GM12801 (cell line): ENCODE results near the gene SUFU.

Experiments
- TF ChIP-seq, protein P1 (sequence below): IDR thresholded peaks from one replicate; pipeline ENCODE4 v1.5.1; 2011; ENCODE audit warnings: control low read depth; ENCODE audit not compliant: insufficient read length; ENCODE audit errors: extremely low read depth

SUFU gene

DNA sequence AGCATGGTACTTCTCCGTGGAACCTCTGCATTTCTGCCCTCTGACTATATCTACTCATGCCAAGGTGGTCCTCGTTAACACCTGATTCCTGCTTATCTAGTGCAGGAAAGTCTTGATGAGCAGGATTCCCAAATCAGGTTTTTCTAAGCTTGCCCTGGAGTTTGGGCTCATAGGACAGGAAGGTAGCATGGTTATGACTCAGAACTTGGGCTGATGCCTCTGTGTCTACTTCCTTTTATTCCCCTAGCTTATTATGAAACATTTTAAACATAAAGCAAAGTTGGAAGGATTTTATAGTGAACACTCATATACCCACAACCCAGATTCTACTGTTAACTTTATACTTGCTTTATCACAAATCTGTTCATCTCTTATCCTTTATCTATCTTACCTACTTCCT, 5.6 kb downstream of the SUFU start:
- TF ChIP-seq, protein P1, sequence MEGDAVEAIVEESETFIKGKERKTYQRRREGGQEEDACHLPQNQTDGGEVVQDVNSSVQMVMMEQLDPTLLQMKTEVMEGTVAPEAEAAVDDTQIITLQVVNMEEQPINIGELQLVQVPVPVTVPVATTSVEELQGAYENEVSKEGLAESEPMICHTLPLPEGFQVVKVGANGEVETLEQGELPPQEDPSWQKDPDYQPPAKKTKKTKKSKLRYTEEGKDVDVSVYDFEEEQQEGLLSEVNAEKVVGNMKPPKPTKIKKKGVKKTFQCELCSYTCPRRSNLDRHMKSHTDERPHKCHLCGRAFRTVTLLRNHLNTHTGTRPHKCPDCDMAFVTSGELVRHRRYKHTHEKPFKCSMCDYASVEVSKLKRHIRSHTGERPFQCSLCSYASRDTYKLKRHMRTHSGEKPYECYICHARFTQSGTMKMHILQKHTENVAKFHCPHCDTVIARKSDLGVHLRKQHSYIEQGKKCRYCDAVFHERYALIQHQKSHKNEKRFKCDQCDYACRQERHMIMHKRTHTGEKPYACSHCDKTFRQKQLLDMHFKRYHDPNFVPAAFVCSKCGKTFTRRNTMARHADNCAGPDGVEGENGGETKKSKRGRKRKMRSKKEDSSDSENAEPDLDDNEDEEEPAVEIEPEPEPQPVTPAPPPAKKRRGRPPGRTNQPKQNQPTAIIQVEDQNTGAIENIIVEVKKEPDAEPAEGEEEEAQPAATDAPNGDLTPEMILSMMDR: no peak

DNA sequence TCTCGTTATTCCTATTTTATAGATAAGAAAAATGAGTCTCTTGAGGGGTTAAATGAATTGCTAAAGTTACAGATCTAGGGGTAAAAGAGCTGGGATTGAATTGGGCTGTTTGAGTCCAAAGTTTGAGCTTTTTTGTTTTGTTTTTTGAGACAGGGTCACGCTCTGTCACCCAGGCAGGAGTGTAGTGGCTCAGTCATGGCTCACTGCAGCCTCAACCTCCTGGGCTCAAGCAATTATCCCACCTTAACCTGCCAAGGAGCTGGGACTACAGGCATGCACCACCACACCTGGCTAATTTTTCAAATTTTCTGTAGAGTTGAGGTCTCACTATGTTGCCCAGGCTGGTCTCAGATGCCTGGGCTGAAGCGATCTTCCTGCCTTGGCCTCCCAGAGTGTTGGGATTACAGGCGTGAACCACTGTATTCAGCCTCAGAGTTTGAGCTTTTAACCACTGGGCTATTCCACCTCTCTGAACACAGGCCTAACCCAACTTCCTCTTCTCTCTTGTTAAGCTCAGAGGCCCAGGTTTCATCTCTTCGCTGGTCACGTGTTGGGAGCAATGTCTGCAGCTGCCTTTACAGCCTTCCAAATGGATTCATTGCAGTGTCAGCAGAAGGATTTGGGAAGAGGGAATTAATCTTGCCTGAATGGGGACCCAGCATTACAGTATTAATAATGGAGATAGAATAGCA, 8.0 kb downstream of the SUFU start:
- TF ChIP-seq, protein P1: no peak

DNA sequence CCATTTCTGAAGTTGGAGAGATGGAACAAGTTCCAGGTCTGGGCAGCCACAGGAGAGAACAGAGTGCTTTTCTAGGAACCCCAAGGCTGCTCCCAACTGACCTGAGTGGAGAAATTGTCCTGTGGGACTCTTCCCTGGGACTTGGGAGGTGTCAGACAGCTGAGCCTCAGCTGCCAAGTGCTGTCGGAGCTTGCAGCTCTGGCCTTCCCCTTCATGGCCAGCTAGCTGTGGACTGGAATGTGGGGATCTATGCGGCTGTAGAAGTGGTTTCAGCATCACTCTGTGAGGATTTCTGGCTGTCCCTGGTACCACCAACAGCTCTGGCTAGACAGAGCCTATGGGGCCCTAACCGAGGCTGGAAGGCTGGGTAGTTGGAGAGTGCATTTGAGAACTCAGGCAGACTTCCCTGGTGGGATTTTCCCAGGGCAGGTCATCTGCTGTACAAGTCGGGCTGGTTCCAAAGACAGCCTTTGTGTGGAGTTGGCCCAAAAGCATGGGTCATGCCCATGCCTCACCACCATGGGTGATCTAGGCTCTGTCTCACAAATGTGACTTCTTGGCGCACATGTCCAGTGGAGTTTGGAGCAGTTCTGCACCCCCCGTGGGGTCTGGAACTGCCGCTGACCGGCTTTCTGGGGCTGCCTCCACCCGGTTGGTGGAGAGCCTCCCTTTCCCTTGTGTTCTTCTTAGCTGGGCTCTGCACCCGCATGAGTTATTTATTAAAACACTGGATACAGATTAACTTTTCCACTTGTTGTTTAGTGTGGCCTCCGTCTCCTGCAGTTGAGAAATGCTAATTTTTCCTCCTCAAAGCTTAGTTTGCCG, 10.9 kb downstream of the SUFU start:
- TF ChIP-seq, protein P1: no peak

DNA sequence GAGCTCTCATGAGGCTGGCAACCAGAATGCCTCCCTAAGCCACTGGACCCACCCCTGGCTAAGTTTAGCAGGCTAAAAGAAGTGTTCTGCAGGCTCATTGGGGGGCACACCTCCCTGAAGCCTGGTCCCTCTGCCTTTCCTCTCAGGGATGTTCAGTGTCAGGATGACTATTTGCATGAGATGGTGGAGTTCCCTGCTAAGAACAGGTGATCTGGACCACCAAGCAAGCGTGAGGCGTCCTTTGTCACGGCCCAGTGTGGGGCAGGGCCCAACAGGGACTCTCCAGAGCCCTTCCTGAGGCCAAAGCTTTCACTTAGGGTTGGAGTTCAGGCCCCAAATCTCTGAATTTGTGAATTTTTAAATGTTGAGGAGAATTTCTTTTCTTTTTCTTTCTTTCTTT, 12.0 kb downstream of the SUFU start:
- TF ChIP-seq, protein P1: no peak

DNA sequence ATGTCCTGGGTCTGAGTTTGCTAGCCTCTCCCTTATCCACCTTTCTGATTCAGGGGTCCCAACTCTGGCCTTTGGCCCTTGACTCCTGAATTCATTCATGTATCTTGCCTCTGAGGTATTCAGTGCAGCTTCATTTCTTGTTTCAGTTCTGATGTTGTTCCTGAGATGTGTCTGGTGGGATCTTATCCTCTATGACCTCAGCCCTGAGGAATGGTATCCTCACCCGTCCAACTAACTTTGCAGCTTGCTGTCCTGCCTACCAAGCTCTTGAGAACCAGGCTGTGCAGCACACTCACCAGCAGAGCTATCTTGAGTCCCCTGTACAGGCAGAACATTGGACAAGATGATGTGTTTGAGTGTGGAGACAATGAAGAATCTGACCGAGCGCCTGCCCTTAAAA, 13.8 kb downstream of the SUFU start:
- TF ChIP-seq, protein P1: no peak

DNA sequence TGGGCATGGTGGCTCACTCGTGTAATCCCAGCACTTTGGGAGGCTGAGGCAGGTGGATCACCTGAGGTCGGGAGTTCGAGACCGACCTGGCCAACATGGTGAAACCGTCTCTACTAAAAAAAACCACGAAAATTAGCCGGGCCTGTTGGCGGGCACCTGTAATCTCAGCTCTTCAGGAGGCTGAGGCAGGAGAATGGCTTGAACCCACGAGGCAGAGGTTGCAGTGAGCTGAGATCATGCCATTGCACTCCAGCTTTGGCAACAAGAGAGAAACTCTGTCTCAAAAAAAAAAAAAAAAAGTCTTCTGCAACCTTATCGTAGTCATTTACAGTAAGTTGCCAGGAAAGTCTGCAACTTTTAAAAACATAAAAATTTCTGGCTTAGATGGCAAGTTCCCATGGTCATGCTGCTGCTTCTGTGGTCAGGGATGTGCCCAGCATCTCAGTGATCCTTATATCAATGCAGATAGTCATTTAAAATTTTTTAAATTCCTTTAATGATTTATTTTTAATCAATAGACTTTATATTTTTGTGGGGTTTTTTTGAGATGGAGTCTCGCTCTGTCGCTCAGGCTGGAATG, 15.6 kb downstream of the SUFU start:
- TF ChIP-seq, protein P1: no peak

DNA sequence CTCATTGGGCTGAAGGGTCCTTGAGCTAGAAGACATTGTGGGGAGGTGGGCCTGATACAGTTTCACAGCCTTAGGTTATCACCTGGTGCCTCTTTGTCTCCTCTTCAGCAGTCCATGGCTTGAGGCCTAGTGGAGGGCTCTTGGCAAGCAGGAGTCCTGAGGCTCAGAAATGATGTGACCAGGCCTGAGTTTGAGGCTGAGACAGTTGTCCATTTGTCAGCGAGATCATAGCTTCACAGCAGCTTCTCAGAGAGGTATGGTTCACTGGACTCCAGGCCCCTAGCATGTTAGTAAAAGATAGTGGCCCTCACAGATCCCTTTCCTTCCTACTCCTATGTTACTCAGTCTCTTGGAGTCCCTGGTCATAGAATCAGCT, 19.1 kb downstream of the SUFU start:
- TF ChIP-seq, protein P1: no peak
